Peyer's patch (tissue), 4 donors: Measurements from ENCODE around the gene C8B. TPM values are rescaled to one million over a fixed set of nuclear protein-coding genes. Genes with fewer than 3 reads are reported as not detected.

Experiments
- DNase-seq, 3 donors: peaks; one replicate each; pipeline ENCODE4 v3.0.0-alpha.2; 2017 to 2019
- H3K27ac ChIP-seq, 4 donors: fragments of 200-600 bp; sonication (generic); one replicate each; pipeline ENCODE4 v1.5.1; 2016 to 2019
- H3K27me3 ChIP-seq, 2 donors: fragments of 200-600 bp; sonication (generic); one replicate each; pipeline ENCODE4 v1.5.1; 2019
- H3K36me3 ChIP-seq, 3 donors: fragments of 200-600 bp; sonication (generic); one replicate each; pipeline ENCODE4 v1.5.1; 2016 to 2019
- H3K4me1 ChIP-seq, 4 donors: fragments of 200-600 bp; sonication (generic); one replicate each; pipeline ENCODE4 v1.5.1; 2016 to 2019
- H3K4me3 ChIP-seq, 4 donors: fragments of 200-600 bp; sonication (generic); 1 replicate in 3 of 4; 2 replicates in 1 of 4; pipeline ENCODE4 v1.5.1; 2016 to 2019; ENCODE audit warnings: mild to moderate bottlenecking in 1 of 4
- H3K9me3 ChIP-seq, 4 donors: fragments of 200-600 bp; sonication (generic); one replicate each; pipeline ENCODE4 v1.5.1; 2016 to 2019; ENCODE audit warnings: mild to moderate bottlenecking in 1 of 4
- CTCF ChIP-seq, 6 experiments: fragments of 450-650 bp in 4 of 6; fragments of 200-600 bp in 2 of 6; sonication (generic) in 1 of 6; IDR thresholded peaks; one replicate each; pipeline ENCODE4 v1.5.1; 2017 to 2019; ENCODE audit warnings: antibody characterized with exemption in 6 of 6, mild to moderate bottlenecking in 3 of 6, moderate library complexity in 1 of 6
- POLR2A ChIP-seq, 2 donors: fragments of 450-650 bp; IDR thresholded peaks; one replicate each; pipeline ENCODE4 v1.5.1; 2017; ENCODE audit warnings: antibody characterized with exemption in 2 of 2, mild to moderate bottlenecking in 2 of 2, moderate library complexity in 2 of 2
- total RNA-seq, 4 donors: library from RNA; depleted of rRNA; stranded (reverse); fragments of >200 nt; gene quantifications; one replicate each; pipeline ENCODE4 v1.1.0, GENCODE V29; 2016

The C8B gene
- total RNA-seq, 4 donors from 2014 or later: not detected

GRCh38 chr1:56908619-56909221, 57.1 kb downstream of the C8B start:
- no peak overlapping the region for H3K4me3 ChIP-seq
- H3K36me3 ChIP-seq: no peaks in the 10 kb centered on the region
- TF ChIP-seq CTCF (IDR thresholded peaks at IDR 0.05) (no peak), POLR2A (IDR thresholded peaks at IDR 0.05) (no peak)
- DNase-seq: no peak
- no peaks in the 10 kb centered on the region for H3K27me3 ChIP-seq
- no peaks in the 10 kb centered on the region for H3K4me1 ChIP-seq
- no peaks in the 10 kb centered on the region for H3K9me3 ChIP-seq
- H3K27ac ChIP-seq: no peak overlapping the region

GRCh38 chr1:56905667-56906066, 60.1 kb downstream of the C8B start:
- TF ChIP-seq CTCF (IDR thresholded peaks at IDR 0.05) (no peak), POLR2A (IDR thresholded peaks at IDR 0.05) (no peak)
- Histone ChIP-seq H3K9me3 (no peaks in the 10 kb centered on the region), H3K27me3 (no peaks in the 10 kb centered on the region), H3K4me3 (no peak overlapping the region), H3K4me1 (no peaks in the 10 kb centered on the region), H3K27ac (no peak overlapping the region), H3K36me3 (no peaks in the 10 kb centered on the region)
- no peak for DNase-seq

- DNase-seq: no peak
- Histone ChIP-seq H3K27me3 (no peaks in the 10 kb centered on the region), H3K36me3 (no peaks in the 10 kb centered on the region), H3K4me3 (no peak overlapping the region), H3K27ac (no peak overlapping the region), H3K4me1 (no peaks in the 10 kb centered on the region), H3K9me3 (no peaks in the 10 kb centered on the region)
- no peak for TF ChIP-seq POLR2A (IDR thresholded peaks at IDR 0.05)
- TF ChIP-seq CTCF (IDR thresholded peaks at IDR 0.05): no peak
Observed at GRCh38 chr1:56904663-56905397, 61.0 kb downstream of the C8B start.

- H3K4me3 ChIP-seq: no peak overlapping the region
- no peaks in the 10 kb centered on the region for H3K36me3 ChIP-seq
- H3K27me3 ChIP-seq: no peaks in the 10 kb centered on the region
- no peaks in the 10 kb centered on the region for H3K4me1 ChIP-seq
- TF ChIP-seq POLR2A (IDR thresholded peaks at IDR 0.05): no peak
- TF ChIP-seq CTCF (IDR thresholded peaks at IDR 0.05): no peak
- H3K27ac ChIP-seq: no peak overlapping the region
- DNase-seq: no peak
- H3K9me3 ChIP-seq: no peaks in the 10 kb centered on the region
Observed at GRCh38 chr1:56903778-56904177, 62.0 kb downstream of the C8B start.

- no peaks in the 10 kb centered on the region for H3K36me3 ChIP-seq
- no peaks in the 10 kb centered on the region for H3K4me1 ChIP-seq
- H3K27ac ChIP-seq: no peak overlapping the region
- no peak overlapping the region for H3K4me3 ChIP-seq
- TF ChIP-seq POLR2A (IDR thresholded peaks at IDR 0.05): no peak
- TF ChIP-seq CTCF (IDR thresholded peaks at IDR 0.05): no peak
- no peaks in the 10 kb centered on the region for H3K27me3 ChIP-seq
- H3K9me3 ChIP-seq: no peaks in the 10 kb centered on the region
- DNase-seq: no peak
Observed at GRCh38 chr1:56901716-56902115, 64.1 kb downstream of the C8B start.
